Measurements from ENCODE around the gene NCOA3.

The NCOA3 gene

GRCh38 chr20:47568019-47568418 lies 66.3 kb downstream of the NCOA3 start:
- no peak overlapping the region for H3K4me3 ChIP-seq (ENCODE audit: low read depth, low read length)
- TF ChIP-seq, protein P1, sequence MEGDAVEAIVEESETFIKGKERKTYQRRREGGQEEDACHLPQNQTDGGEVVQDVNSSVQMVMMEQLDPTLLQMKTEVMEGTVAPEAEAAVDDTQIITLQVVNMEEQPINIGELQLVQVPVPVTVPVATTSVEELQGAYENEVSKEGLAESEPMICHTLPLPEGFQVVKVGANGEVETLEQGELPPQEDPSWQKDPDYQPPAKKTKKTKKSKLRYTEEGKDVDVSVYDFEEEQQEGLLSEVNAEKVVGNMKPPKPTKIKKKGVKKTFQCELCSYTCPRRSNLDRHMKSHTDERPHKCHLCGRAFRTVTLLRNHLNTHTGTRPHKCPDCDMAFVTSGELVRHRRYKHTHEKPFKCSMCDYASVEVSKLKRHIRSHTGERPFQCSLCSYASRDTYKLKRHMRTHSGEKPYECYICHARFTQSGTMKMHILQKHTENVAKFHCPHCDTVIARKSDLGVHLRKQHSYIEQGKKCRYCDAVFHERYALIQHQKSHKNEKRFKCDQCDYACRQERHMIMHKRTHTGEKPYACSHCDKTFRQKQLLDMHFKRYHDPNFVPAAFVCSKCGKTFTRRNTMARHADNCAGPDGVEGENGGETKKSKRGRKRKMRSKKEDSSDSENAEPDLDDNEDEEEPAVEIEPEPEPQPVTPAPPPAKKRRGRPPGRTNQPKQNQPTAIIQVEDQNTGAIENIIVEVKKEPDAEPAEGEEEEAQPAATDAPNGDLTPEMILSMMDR (IDR thresholded peaks at IDR 0.05; ENCODE audit: low read depth, low read length, missing control alignments): no peak
- no peak for DNase-seq (ENCODE audit: low read depth)

GRCh38 chr20:47568837-47569410 lies 67.2 kb downstream of the NCOA3 start:
- no peak overlapping the region for H3K4me3 ChIP-seq (ENCODE audit: low read depth, low read length)
- TF ChIP-seq, protein P1 (IDR thresholded peaks at IDR 0.05; ENCODE audit: low read depth, low read length, missing control alignments): no peak
- no peak for DNase-seq (ENCODE audit: low read depth)

DNA sequence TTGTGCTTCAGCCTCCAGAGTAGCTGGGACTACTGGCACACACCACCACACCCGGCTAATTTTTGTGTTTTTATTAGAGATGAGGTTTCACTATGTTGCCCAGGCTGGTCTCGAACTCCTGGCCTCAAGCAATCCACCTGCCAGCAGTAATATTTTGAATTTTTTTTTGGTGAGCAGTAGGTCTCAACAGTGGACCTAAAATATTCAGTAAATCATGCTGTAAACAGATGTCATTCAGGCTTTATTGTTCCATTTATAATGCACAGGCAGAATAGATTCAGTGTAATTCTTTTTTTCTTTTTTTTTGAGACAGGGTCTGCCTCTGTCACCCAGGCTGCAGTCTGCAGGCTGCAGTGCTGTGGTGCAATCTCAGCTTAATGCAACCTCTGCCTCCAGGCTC lies 69.7 kb downstream of the NCOA3 start:
- no peak for DNase-seq (ENCODE audit: low read depth)

DNA sequence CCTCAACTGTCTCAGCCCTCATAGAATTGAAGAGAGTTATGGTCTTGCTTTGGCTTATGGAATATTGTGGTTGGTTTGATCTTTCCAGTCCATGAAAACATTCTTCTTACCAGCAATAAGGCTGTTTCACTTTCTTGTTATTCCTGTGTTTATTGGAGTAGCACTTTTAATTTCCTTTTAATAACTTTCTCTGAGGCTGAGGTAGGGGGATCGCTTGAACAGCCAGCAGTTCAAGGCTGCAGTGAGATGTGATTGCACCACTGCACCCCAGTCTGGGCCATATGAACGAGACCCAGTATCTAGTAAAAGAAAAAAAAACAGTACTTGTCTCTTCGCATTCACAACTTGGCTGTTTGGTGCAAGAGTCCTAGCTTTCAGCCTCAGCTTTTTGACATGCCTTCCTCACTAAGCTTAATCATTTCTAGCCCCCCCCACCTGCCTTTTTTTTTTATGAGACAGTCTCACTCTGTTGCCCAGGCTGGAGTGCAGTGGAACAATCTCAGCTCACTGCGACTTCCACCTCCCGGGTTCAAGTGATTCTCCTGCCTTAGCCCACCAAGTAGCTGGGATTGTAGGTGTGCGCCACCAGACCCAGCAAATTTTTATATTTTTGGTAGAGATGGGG lies 70.5 kb downstream of the NCOA3 start:
- TF ChIP-seq, protein P1 (IDR thresholded peaks at IDR 0.05; ENCODE audit: low read depth, low read length, missing control alignments): no peak
- DNase-seq (ENCODE audit: low read depth): no peak

More for the DNA sequence above, 69.7 kb downstream of the NCOA3 start:
- H3K4me3 ChIP-seq (ENCODE audit: low read depth, low read length): no peak overlapping the region
- TF ChIP-seq, protein P1 (IDR thresholded peaks at IDR 0.05; ENCODE audit: low read depth, low read length, missing control alignments): no peak

DNA sequence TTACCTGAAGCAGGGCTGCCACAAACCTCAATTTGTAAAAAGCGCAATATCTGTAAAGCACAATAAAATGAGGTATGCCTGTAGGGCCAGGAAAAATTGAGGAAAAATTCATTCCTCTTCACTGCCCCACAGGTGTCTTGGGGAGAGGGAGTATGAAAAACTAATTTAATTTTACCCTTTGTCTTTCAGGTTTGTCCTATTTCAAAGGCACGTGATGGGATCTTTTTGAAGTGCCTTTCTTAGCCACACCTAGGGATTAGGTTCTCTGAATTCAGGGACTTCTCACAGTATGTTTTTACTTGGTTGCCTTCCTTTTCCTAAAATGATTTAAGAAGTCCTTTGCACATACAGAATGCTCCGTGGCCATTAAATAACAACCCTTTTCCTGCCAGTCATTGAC lies 71.9 kb downstream of the NCOA3 start:
- no peak for DNase-seq (ENCODE audit: low read depth)
- TF ChIP-seq, protein P1 (IDR thresholded peaks at IDR 0.05; ENCODE audit: low read depth, low read length, missing control alignments): no peak
- no peak overlapping the region for H3K4me3 ChIP-seq (ENCODE audit: low read depth, low read length)

More for the DNA sequence above, 70.5 kb downstream of the NCOA3 start:
- H3K4me3 ChIP-seq (ENCODE audit: low read depth, low read length): no peak overlapping the region

DNA sequence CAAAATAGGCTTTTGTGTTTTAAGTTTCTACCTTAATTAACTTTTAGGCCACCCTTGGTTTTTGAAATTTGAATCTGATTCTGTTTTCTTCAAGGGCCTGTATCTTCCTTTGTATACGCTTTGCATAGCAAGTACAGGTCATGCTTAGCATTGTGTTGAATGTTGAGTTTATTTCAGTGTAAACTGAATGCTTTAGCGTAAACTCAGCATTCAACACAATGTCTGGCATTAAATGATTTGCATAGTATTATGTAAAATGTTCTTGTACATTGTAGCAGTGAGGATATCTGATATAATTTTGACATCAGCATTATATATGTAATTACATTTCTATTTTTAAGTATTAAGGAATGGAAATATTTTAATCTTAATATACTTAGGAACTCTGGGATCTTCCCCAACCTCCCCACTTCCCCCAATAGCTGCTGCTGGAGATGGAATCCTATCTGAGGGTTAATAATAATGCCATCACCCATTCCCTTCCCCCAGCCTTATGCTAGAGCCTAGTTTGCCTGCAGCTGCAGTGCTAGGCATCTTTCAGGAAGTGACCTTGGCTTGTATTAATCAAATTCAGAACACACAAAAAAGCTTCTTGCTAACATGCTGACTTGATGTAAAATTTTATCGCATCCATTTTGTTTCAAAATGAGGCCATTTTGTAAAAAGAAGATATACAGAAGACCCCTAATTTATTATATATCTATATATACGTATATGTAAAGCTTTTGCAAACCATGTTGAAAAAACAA lies 73.1 kb downstream of the NCOA3 start:
- DNase-seq (ENCODE audit: low read depth): no peak
- TF ChIP-seq, protein P1 (IDR thresholded peaks at IDR 0.05; ENCODE audit: low read depth, low read length, missing control alignments): no peak
- H3K4me3 ChIP-seq (ENCODE audit: low read depth, low read length): no peak overlapping the region

Data from GM12864 (cell line).